Ammon's horn (tissue), 1 donor: ENCODE measurements around the gene ZNF655.
"Not testable (repeated sequence)": the region's sequence is repeated elsewhere in the genome, so short reads cannot be mapped to it uniquely, and the experiment has no call there.

Experiments used
- DNase-seq: peaks from one replicate; pipeline ENCODE4 v3.0.0-alpha.2; 2016; ENCODE audit warnings: low spot score

Gene ZNF655

DNA sequence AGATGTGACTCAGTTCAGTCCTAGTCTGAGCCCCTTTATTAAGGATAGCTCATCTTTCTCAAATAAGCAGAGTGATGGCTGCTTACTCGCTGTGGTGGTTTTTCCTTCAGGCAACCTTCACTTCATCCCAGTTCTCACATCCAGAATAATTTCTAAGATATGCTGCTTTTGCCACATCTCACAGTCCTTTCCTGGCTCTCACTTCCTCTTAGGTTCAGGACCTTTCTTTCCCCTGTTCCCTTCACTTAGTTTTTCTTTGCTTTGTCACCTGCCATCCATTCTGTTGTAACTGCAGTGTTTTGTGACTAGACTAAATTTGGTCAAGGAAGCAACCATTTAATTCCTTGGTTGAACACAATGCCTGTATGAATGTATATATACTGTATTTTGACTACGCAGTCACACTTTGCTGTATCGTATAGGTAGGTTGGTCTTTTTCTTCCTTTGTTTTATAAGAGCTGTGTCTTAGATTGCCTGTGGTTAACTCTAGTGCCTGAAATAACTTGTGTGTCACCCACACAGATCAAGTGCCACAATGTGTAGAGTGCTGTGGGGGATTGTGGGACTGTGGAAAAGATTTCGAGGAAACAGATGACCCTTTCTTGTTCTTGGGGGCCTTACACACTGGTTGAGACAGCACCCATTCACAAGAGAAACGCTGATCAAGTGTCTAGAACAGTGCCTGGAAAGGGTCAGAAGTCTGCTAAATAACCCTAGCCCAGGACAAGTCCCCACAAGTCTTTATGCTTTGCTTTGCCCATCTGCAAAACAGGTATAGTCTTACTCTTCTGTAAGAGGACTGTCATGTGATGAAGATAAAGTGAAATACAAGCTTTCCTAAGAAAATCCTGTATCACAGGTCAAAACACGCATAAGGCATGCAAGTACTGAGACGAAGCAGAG is 2.6 kb downstream of the ZNF655 start:
- no peak for DNase-seq

DNA sequence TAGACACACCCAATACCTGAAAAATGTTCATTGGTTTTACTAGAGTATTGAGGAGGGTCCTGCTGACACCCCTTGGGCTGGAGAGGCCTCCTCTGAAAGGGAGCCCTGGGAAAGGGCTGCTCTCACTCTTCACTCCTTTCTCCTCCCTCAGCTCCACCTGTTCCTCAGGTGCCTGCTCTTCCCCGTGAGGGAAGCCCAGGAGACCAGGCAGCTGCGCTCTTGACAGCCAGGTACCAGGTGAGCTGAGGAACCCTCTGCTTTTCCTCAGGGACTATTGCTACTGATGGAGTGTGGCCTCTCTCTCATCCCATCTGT is 3.3 kb downstream of the ZNF655 start:
- no peak for DNase-seq

DNA sequence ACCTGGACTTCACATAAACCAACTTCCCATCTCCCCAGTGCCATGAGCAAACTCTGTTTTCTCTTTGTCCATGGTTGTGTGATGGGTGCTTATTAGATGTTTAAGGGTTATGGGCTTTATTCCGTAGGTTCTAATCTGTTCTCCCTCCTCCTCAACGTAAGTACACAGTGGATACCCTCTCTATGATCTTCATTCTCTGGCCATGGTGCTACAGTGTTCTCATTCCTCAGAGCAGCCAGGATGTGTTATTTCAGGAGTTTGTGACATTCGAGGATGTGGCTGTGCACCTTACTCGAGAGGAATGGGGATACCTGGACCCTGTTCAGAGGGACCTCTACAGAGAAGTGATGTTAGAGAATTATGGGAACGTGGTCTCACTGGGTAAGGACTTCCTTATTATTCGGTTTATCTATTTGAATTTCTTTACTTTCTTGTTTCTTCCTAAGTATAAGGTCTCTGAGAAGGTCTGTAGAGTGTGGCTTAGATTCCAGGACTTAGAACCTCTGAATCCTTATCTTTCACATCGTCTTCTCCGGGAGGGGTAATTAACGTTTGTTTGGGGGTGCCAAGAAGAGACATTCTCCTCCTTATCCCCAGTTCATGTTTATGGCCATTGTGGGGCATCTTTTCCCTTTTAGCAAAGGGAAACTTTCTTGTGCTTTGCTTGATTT is 3.8 kb downstream of the ZNF655 start:
- DNase-seq = no peak

DNA sequence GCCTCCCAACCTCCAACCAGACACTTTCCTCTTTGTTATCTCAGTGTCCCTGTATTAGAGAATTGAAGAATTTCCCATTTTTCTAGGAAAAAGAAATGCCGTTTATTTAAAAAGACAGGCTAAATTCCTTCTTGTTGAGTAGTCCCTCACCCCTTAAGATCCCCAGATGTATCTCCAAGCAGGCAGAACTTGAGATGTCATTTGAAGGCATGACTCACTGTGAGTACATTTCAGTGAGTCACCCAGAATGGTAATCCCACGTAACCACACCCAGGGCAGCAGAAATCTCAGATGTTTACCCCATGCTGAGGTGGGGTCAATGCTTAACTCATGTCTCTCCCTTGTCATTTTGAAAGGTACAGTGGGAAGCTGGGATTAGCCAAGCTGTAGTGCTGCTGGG is 4.4 kb downstream of the ZNF655 start:
- no peak for DNase-seq

DNA sequence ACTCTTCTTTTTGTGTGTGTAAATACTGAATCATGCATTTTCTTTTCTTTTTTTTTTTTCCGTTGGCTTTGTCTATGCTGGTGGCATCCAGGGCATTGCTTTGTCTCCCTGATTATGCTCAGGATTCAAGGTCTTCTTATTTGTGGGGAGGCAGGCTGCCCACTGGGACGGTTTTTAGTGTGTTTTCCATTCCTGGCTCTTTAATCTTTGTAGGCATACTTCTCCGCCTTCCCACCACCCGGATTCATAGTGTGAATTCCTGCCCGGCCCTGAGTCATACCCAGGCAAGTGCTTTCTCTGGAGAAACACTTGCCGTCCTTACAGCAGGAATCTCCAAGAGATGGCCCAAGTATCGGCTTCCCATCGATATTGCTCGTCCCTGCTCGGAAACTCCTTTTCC is 5.2 kb downstream of the ZNF655 start:
- DNase-seq = no peak

DNA sequence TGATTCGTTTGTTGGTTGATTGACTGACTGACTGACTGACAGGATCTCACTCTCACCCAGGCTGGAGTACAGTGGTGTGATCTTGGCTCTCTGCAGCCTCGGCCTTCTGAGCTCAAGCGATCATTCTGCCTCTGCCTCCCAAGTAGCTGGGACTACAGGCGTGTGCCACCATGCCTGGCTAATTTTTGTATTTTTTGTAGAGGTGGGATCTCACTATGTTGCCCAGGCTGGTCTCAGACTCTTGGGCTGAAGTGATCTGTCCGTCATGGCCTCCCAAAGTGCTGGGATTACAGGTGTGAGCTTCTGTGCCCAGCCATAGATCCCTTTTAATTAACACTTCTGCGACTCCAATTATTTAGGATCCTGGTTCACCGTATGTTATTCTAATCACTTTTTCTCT is 10.3 kb downstream of the ZNF655 start:
- not testable (repeated sequence) for DNase-seq

DNA sequence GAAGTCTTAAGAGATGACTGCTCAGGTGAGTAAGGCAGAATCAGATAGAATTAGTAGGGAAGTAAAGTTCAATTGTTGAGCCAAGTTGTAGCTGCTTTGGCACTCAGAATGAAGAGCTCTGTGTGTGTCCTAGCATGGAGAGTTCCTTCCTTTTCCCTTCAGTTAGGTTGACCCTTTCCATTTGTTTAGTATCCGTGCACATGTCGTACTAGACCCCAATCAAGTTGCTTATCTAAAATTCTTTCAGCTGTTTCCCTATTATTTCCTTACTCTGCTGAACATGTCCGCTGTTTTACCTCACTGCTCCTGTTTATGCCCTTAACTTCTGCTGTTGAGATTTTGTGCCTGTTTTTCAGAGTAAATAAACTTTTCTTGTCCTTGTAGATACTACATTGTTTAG is 13.3 kb downstream of the ZNF655 start:
- DNase-seq = no peak

DNA sequence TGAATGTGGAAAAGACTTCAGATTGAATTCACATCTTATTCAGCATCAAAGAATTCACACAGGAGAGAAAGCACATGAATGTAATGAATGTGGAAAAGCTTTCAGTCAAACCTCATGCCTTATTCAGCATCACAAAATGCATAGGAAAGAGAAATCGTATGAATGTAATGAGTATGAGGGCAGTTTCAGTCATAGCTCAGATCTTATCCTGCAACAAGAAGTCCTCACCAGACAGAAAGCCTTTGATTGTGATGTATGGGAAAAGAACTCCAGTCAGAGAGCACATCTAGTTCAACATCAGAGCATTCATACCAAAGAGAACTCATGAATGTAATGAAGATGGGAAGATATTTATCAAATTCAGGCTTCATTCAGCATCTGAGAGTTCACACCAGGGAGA is 14.8 kb downstream of the ZNF655 start:
- no peak for DNase-seq

DNA sequence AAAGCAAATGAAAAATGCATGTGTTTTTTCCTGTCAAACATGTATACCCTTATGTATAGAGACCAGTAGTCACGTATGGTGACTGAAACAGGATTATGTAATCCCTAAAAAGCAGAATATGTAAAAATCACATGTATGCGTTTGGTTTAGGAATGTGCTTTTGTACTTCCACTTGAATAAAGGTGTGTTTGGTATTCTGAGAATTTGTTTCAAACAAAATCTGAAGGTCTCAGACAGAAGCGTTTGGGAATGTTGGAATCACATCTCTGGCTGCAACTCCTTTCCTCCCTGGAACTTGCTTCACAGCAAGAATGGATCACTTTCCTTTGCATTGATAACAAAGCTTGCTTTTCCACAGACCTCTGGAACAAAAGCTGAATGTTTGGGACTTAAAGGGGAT is 17.8 kb downstream of the ZNF655 start:
- no peak for DNase-seq

DNA sequence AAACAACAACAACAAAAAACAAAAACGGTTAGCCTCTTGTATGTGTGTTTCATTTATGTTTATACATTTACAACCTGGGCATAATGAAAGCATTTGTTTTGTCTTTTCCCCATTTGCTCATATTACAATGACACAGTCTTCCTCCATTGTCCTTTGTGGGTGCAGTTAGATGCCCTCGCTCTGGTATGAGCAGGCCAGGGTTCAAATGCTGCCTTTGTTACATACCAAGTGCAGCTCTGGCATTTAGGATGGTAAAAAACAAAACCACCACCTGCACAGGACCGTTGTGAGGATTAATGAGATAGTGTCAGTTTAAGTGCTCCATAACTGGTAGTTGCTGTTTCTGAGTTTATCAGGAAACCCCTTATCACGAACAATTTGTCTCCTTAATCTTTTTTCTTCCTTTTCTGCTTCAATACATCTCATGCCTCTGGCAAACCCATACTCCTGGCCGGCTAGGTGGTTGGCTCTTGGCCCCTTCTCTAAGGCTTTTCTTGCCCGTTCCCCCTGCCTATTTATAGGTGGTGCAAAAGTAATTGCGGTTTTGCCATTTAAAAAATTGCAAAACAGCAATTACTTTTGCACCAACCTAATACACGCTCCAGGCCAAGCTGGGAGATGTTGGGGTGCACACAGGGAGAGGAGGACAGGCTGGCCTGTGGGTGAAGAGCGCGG is 21.0 kb downstream of the ZNF655 start:
- peak; percentile 24 for DNase-seq

DNA sequence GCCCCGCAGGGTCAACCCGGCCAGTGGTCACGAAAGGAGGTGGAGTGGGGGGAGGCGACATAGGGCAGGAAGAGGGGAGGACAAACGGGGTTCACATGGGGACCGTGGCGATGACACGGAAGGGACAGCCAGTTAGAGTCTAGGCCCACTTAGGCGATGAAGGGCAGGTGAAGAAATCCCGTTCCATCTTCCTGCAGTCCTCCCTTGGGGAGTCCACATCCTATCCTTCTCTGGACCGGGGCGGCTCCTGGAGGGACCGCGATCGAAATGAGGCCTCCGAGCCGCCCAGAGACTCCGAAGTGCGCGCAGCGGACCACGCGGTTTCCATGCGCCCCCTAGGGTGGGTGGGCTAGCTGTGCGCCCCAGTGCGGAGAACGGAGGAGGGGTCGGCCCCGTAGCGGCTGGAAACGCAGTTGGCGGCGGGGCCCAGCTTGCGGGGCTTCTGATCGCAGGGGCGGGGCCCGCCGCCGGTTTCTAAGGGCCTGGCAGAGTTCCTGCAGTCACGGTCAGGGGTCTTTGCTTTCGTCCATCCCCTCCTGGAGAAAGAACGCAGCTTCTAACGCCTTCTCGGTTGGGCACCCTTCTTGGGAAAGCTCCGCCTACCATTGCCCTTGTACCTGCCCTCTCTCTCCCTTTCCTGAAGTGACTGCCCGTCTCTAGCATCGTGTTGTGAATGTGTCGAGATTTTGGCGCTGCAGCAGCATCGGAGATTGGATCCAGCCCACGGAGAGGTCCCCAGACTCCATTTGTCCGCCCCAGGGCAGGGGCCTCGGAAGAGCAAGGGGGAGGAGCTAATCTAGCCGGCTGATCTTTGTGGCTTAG is 21.7 kb downstream of the ZNF655 start:
- DNase-seq = peak; percentile 50

DNA sequence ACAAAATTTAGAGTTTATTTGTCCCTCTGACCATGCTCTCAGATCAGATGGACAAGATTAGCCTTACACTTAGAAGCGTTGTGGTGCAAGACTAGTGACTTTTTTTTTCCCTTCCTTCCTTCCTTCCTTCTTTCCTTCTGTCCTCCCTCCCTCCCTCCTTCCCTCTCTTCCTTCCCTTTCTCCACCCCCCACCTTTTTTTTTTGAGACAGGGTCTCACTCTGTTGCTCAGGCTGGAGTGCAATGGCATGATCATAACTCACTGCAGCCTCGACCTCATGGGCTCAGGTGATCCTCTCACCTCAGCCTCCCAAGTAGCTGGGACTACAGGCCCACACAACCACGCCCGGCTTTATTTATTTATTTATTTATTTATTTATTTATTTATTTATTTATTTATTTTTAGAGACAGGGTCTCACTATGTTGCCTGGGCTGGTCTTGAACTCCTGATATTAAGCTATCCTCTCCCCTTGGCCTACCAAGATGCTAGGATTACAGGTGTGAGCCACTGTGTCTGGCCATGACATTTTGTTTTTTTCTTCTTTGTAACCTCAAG is 22.4 kb downstream of the ZNF655 start:
- DNase-seq = not testable (repeated sequence)

DNA sequence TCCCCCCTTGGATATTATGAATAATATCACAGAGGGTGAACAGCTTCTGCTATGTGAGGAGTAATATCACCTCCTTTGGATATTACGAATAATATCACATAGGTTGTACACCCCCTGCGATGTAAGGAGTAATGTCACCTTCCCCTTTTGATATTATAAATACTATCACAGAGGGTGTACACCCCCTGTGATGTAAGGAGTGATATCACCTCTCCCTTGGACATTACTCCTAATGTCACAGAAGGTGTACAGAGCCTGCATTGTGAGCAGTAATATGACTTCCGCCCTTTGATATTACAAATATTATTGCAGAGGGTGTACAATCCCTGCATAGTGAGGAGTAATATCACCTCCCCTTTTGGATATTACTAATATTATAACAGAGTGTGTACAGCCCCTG is 30.4 kb downstream of the ZNF655 start:
- DNase-seq = no peak

DNA sequence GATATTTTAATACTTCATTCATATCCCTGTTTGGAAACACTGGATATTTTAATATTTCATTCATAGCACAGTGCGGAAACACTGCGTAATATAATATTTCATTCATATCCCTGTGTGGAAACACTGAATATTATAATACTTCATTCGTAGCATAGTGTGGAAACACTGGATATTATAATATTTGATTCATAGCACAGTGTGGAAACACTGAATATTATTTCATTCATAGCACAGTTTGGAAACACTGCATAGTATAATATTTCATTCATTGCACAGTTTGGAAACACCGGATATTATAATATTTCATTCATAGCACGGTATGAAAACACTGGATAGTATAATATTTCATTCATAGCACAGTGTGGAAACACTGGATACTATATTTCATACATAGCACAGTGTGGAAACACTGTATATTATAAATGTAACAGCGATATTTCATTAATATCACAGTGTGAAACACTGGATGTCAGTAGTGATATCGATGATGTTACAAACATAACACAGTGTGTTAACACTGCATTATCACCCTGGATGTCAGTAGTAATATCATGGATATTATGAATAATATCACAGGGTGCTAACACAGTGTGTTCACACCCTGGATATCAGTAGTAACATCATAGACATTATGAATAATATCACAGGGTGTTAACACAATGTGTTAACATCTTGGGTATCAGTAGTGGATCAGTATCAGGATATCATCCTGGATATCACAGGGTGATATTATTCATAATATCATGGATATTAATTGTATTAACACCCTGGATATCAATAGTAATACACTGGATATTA is 36.7 kb downstream of the ZNF655 start:
- no peak for DNase-seq

DNA sequence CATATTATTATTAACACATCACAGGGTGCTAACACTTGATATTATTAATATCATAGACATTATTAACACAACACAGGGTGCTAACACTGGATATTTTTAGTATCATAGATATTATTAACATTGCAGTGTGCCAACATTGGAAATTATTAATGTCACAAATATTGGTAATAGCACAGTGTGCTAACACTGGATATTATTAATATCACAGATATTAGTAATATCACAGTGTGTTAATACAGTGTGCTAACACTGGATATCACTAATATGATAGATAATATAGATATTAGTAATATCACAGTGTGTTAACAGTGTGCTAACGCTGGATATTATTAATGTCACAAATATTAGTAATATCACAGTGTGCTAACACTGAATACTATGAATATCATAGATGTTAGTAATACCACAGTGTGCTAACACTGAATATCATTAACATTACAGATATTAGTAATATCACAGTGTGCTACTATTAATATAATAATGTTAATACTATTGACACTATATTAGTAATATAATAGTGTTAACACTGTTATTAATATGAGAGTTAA is 38.0 kb downstream of the ZNF655 start:
- no peak for DNase-seq

DNA sequence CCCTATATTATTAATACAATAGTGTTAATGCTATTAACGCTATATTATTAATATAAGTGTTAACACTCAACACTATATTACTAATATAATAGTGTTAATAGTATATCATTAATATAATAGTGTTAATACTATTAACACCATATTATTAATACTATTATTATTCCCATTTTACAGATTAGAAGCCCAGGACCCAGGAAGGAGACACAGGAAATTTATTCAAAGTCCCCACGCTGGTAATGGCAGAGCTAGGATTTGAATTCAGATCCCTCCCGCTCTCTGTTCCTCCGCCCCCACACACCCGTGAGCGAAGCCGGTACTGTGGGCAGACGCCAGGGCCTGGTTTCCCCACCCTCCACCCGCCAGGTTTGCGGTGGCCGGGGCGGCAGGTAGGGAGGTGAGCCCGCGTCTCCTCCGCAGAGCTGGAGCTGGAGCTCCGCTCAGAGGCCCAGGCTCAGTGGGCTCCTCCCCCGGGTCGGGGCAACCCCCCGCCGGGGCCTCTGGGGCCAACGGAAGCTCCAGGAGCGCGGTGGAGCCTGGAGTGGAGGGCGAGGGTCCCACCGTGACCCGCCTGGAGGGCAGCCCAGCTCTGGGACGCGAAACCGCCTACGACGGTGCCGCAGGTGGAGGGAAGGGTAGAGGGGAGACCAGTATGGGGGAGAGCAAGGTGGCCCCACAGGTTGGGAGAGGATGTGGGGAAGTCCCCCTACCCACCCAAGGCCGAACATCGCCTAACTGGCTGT is 39.5 kb downstream of the ZNF655 start, which contains the start of gene TMEM225B:
TMEM225B (plus strand) TSS at position 506 of the 740 bp plus-strand sequence. CDS start 6,122 bp downstream, outside the sequence.
- DNase-seq = no peak

DNA sequence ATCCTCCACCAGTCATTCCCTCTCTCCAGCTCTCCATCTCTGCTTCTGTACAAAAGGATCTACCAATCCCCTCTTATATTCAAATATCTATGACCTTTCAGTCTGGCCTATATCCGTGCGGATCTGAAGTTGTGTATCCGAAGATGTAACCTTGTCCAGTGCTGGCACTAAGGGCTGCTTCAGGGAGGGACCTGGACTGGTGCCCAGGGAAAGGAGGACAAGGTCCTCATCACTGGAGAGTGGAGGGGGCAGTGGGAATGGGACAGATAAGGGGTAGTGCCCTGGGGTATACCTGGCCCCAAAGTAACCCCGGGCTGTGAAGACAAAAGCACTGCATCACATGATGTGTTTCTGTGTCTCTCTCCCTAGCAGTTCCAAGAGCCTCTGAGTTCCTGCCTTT is 41.4 kb downstream of the ZNF655 start:
- no peak for DNase-seq

DNA sequence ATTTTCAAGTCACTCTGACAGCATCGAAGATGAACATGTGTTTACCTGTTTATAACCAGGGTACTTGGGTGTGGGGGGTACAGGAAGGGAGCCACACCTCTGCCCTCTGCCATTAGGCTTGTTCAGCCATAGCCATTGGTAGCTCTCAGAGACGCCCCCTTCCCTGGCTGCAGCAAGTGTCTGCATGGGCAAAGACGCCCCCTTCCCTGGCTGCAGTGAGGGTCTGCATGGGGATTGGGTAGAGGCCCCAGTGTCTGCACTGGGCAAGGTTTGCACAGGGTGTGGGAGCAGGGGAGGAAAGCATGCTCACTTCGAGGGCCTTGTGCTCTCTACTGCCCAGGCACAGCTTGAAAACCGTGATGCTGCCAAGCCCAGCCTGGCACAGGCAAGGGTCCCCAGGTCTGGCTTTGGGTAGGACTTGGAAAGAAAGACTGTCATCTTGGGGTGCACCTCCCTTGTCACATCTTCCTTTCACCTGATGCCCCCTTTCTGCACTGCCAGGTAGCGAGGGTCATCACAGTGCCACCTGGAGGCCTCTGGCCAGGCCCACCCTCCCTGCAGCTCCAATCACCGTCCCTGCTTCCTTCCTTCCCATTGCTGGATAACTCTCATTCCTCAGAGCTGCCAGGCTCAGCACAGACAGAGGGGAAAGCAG is 43.3 kb downstream of the ZNF655 start:
- DNase-seq = no peak

DNA sequence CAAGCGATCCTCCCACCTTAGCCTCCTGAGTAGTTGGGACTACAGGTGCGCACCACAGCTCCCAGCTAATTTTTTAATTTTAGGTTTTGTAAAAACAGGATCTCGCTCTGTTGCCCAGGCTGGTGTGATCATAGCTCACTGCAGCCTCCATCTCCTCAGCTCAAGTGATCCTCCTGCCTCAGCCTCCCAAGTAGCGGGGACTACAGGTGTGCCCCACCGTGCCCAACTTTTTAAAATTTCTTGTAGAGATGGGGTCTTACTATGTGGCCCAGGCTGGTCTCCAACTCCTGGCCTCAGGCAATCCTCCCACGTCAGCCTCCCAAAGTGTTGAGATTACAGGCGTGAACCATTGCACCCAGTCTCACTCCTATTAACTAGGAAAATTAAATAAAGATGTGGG is 47.1 kb downstream of the ZNF655 start:
- no peak for DNase-seq
